HG03139 (cell line): Measurements from ENCODE around the gene CYB561.
A peak's percentile ranks its signal among the peaks of the same experiment; 100 is the strongest.

Experiments
- ATAC-seq: cut with Tn5 transposase; IDR thresholded peaks from one replicate; pipeline ENCODE4 v1.9.1; 2021; ENCODE audit not compliant: unreplicated experiment

Gene CYB561

GRCh38 chr17:63445954-63446752, at the start of gene CYB561:
Gene CYB561 (minus strand): TSS chr17:63446306. CDS start chr17:63437547, 8,759 bp downstream.
- ATAC-seq: peak; percentile 58

- no peak for ATAC-seq
These were observed 49.4 kb upstream of the CYB561 start for GRCh38 chr17:63495491-63495890.

GRCh38 chr17:63494300-63494928, 48.3 kb upstream of the CYB561 start:
- ATAC-seq: no peak

GRCh38 chr17:63493411-63493810, 47.3 kb upstream of the CYB561 start:
- ATAC-seq: no peak

- no peak for ATAC-seq
These were observed 46.8 kb upstream of the CYB561 start for GRCh38 chr17:63492940-63493339.

GRCh38 chr17:63491977-63492618, 46.0 kb upstream of the CYB561 start:
- no peak for ATAC-seq

GRCh38 chr17:63491413-63491812, 45.3 kb upstream of the CYB561 start:
- ATAC-seq: no peak

GRCh38 chr17:63490858-63491400, 44.8 kb upstream of the CYB561 start:
- no peak for ATAC-seq

- no peak for ATAC-seq
These were observed 44.2 kb upstream of the CYB561 start for GRCh38 chr17:63490329-63490728.

GRCh38 chr17:63489291-63489690, 43.2 kb upstream of the CYB561 start:
- ATAC-seq: no peak

- ATAC-seq: no peak
These were observed 42.7 kb upstream of the CYB561 start for GRCh38 chr17:63488851-63489250.

GRCh38 chr17:63487014-63487339, 40.9 kb upstream of the CYB561 start:
- no peak for ATAC-seq

GRCh38 chr17:63486317-63487013, 40.4 kb upstream of the CYB561 start:
- no peak for ATAC-seq

- ATAC-seq: no peak
These were observed 37.8 kb upstream of the CYB561 start for GRCh38 chr17:63483655-63484575.

GRCh38 chr17:63483038-63483437, 36.9 kb upstream of the CYB561 start:
- no peak for ATAC-seq

- ATAC-seq: no peak
These were observed 36.4 kb upstream of the CYB561 start for GRCh38 chr17:63482509-63482908.

- ATAC-seq: no peak
These were observed 35.4 kb upstream of the CYB561 start for GRCh38 chr17:63481488-63481870.

- no peak for ATAC-seq
These were observed 34.9 kb upstream of the CYB561 start for GRCh38 chr17:63480826-63481487.

GRCh38 chr17:63480192-63480784, 34.2 kb upstream of the CYB561 start:
- no peak for ATAC-seq
